Measurements from ENCODE around the gene XRRA1. TPM values are rescaled to one million over a fixed set of nuclear protein-coding genes. Genes with fewer than 3 reads are reported as not detected.
A peak's percentile ranks its signal among the peaks of the same experiment; 100 is the strongest.
"Not testable (repeated sequence)": the region's sequence is repeated elsewhere in the genome, so short reads cannot be mapped to it uniquely, and the experiment has no call there.

Gene XRRA1
- total RNA-seq, result 10 to 100 TPM; 12.2 to 31.2 TPM

GRCh38 chr11:74948898-74949752 lies at the start of gene XRRA1, which contains the start of gene SPCS2:
Gene XRRA1 (minus strand): TSS chr11:74949091. CDS start chr11:74940878, 8,213 bp downstream.
Gene SPCS2 (plus strand): TSS chr11:74949266. CDS start chr11:74949286, 20 bp downstream.
- H3K4me3 Mint-ChIP-seq, result peak within 1 kb of the TSS; percentile 97
- ATAC-seq, result peak; percentile 99 to 100
- H3K36me3 Mint-ChIP-seq, result peaks cover 21% of the 10 kb centered on the region
- H3K27me3 Mint-ChIP-seq, result no peaks in the 10 kb centered on the region
- H3K9me3 Mint-ChIP-seq, result no peaks in the 10 kb centered on the region
- peak; percentile 99 for DNase-seq (ENCODE audit: low spot score)
- peaks cover 32 to 41% of the 10 kb centered on the region in 2 donors for H3K4me1 Mint-ChIP-seq (ENCODE audit: low read depth in 2 of 2)
- peak within 1 kb of the TSS; percentile 89 to 92 for H3K27ac Mint-ChIP-seq

GRCh38 chr11:74992852-74993251 lies 44.0 kb upstream of the XRRA1 start:
- no peak for ATAC-seq

GRCh38 chr11:74990941-74991340 lies 42.0 kb upstream of the XRRA1 start:
- H3K4me3 Mint-ChIP-seq, result peak overlapping the region; percentile 84
- H3K9me3 Mint-ChIP-seq, result no peaks in the 10 kb centered on the region
- ATAC-seq (no peak), DNase-seq (ENCODE audit: low spot score) (no peak)
- H3K27me3 Mint-ChIP-seq, result no peaks in the 10 kb centered on the region
- peaks cover 15 to 23% of the 10 kb centered on the region in 2 donors for H3K4me1 Mint-ChIP-seq (ENCODE audit: low read depth in 2 of 2)
- peak overlapping the region in 1 of 2 donors; percentile 11 for H3K27ac Mint-ChIP-seq
- H3K36me3 Mint-ChIP-seq, result no peaks in the 10 kb centered on the region

More at GRCh38 chr11:74992852-74993251, 44.0 kb upstream of the XRRA1 start:
- Mint-ChIP-seq H3K27me3 (no peaks in the 10 kb centered on the region), H3K9me3 (no peaks in the 10 kb centered on the region), H3K4me1 (ENCODE audit: low read depth in 2 of 2) (peaks cover 15 to 23% of the 10 kb centered on the region in 2 donors), H3K4me3 (no peak overlapping the region), H3K36me3 (no peaks in the 10 kb centered on the region), H3K27ac (no peak overlapping the region)
- no peak for DNase-seq (ENCODE audit: low spot score)

- H3K9me3 Mint-ChIP-seq, result not testable (repeated sequence)
Observed at GRCh38 chr11:74990150-74990549, 41.3 kb upstream of the XRRA1 start.

GRCh38 chr11:74989260-74989638 lies 40.4 kb upstream of the XRRA1 start:
- Mint-ChIP-seq H3K27ac (peak overlapping the region; percentile 81 to 93), H3K4me1 (ENCODE audit: low read depth in 2 of 2) (peaks cover 15 to 23% of the 10 kb centered on the region in 2 donors), H3K27me3 (no peaks in the 10 kb centered on the region), H3K36me3 (no peaks in the 10 kb centered on the region), H3K9me3 (no peaks in the 10 kb centered on the region), H3K4me3 (peak overlapping the region; percentile 84)
- no peak for DNase-seq (ENCODE audit: low spot score)
- ATAC-seq, result no peak

More at GRCh38 chr11:74990150-74990549, 41.3 kb upstream of the XRRA1 start:
- Mint-ChIP-seq H3K4me3 (peak overlapping the region; percentile 84), H3K4me1 (ENCODE audit: low read depth in 2 of 2) (peaks cover 15 to 23% of the 10 kb centered on the region in 2 donors), H3K27ac (peak overlapping the region; percentile 11 to 93)
- H3K27me3 Mint-ChIP-seq; H3K36me3 Mint-ChIP-seq; ATAC-seq; DNase-seq (ENCODE audit: low spot score): not testable (repeated sequence)

- DNase-seq (ENCODE audit: low spot score) (peak; percentile 90), ATAC-seq (peak; percentile 98 to 99)
- no peaks in the 10 kb centered on the region for H3K27me3 Mint-ChIP-seq
- H3K4me3 Mint-ChIP-seq, result peak within 1 kb of the TSS; percentile 84
- no peaks in the 10 kb centered on the region for H3K9me3 Mint-ChIP-seq
- H3K27ac Mint-ChIP-seq, result peak within 1 kb of the TSS; percentile 81 to 93
- peaks cover 15 to 23% of the 10 kb centered on the region in 2 donors for H3K4me1 Mint-ChIP-seq (ENCODE audit: low read depth in 2 of 2)
- H3K36me3 Mint-ChIP-seq, result no peaks in the 10 kb centered on the region
Observed at GRCh38 chr11:74988541-74989259, 39.8 kb upstream of the XRRA1 start, which contains the start of gene NEU3. Gene NEU3 (plus strand): TSS chr11:74988933. CDS start chr11:74989061, 128 bp downstream.

- Mint-ChIP-seq H3K9me3 (no peaks in the 10 kb centered on the region), H3K36me3 (no peaks in the 10 kb centered on the region), H3K4me1 (ENCODE audit: low read depth in 2 of 2) (peaks cover 6 to 7% of the 10 kb centered on the region in 2 donors), H3K4me3 (no peak overlapping the region), H3K27ac (no peak overlapping the region), H3K27me3 (no peaks in the 10 kb centered on the region)
- no peak for DNase-seq (ENCODE audit: low spot score)
- ATAC-seq, result no peak
Observed at GRCh38 chr11:74984730-74985129, 35.8 kb upstream of the XRRA1 start.

GRCh38 chr11:74984070-74984469 lies 35.2 kb upstream of the XRRA1 start:
- no peaks in the 10 kb centered on the region for H3K27me3 Mint-ChIP-seq
- H3K4me3 Mint-ChIP-seq, result no peak overlapping the region
- no peak for DNase-seq (ENCODE audit: low spot score)
- ATAC-seq, result no peak
- no peak overlapping the region for H3K27ac Mint-ChIP-seq
- H3K9me3 Mint-ChIP-seq, result no peaks in the 10 kb centered on the region
- no peaks in the 10 kb centered on the region for H3K36me3 Mint-ChIP-seq
- H3K4me1 Mint-ChIP-seq (ENCODE audit: low read depth in 2 of 2), result peaks cover 0 to under 1% of the 10 kb centered on the region in 2 donors

GRCh38 chr11:74981888-74982287 lies 33.0 kb upstream of the XRRA1 start:
- no peak for DNase-seq (ENCODE audit: low spot score)

GRCh38 chr11:74980634-74981033 lies 31.7 kb upstream of the XRRA1 start:
- Mint-ChIP-seq H3K27me3 (no peaks in the 10 kb centered on the region), H3K9me3 (no peaks in the 10 kb centered on the region), H3K4me3 (no peak overlapping the region), H3K36me3 (peaks cover 6% of the 10 kb centered on the region), H3K27ac (no peak overlapping the region), H3K4me1 (ENCODE audit: low read depth in 2 of 2) (no peaks in the 10 kb centered on the region)
- ATAC-seq, result no peak
- no peak for DNase-seq (ENCODE audit: low spot score)

More at GRCh38 chr11:74981888-74982287, 33.0 kb upstream of the XRRA1 start:
- Mint-ChIP-seq H3K36me3 (no peaks in the 10 kb centered on the region), H3K4me1 (ENCODE audit: low read depth in 2 of 2) (no peaks in the 10 kb centered on the region), H3K27ac (no peak overlapping the region), H3K9me3 (no peaks in the 10 kb centered on the region), H3K4me3 (no peak overlapping the region), H3K27me3 (no peaks in the 10 kb centered on the region)
- ATAC-seq, result no peak

GRCh38 chr11:74978041-74978440 lies 29.1 kb upstream of the XRRA1 start:
- Mint-ChIP-seq H3K27me3 (no peaks in the 10 kb centered on the region), H3K9me3 (no peaks in the 10 kb centered on the region)

GRCh38 chr11:74971424-74971823 lies 22.5 kb upstream of the XRRA1 start:
- Mint-ChIP-seq H3K4me3 (no peak overlapping the region), H3K27me3 (no peaks in the 10 kb centered on the region), H3K9me3 (no peaks in the 10 kb centered on the region), H3K36me3 (peaks cover 44% of the 10 kb centered on the region), H3K27ac (no peak overlapping the region), H3K4me1 (ENCODE audit: low read depth in 2 of 2) (peaks cover 30 to 33% of the 10 kb centered on the region in 2 donors)
- no peak for DNase-seq (ENCODE audit: low spot score)
- ATAC-seq, result no peak

More at GRCh38 chr11:74978041-74978440, 29.1 kb upstream of the XRRA1 start:
- Mint-ChIP-seq H3K36me3 (peaks cover 30% of the 10 kb centered on the region), H3K4me3 (no peak overlapping the region), H3K4me1 (ENCODE audit: low read depth in 2 of 2) (peaks cover 17 to 24% of the 10 kb centered on the region in 2 donors), H3K27ac (no peak overlapping the region)
- DNase-seq (ENCODE audit: low spot score) (no peak), ATAC-seq (no peak)

GRCh38 chr11:74970852-74971395 lies 22.0 kb upstream of the XRRA1 start:
- no peak overlapping the region for H3K27ac Mint-ChIP-seq
- H3K36me3 Mint-ChIP-seq, result peaks cover 39% of the 10 kb centered on the region
- ATAC-seq (no peak), DNase-seq (ENCODE audit: low spot score) (no peak)
- H3K9me3 Mint-ChIP-seq, result no peaks in the 10 kb centered on the region
- H3K4me3 Mint-ChIP-seq, result no peak overlapping the region
- H3K27me3 Mint-ChIP-seq, result no peaks in the 10 kb centered on the region
- peaks cover 30 to 33% of the 10 kb centered on the region in 2 donors for H3K4me1 Mint-ChIP-seq (ENCODE audit: low read depth in 2 of 2)
